Osteoblast (primary cell): ENCODE measurements around the gene MT1G. TPM values are rescaled to one million over a fixed set of nuclear protein-coding genes. Genes with fewer than 3 reads are reported as not detected.
"Not testable (repeated sequence)": the region's sequence is repeated elsewhere in the genome, so short reads cannot be mapped to it uniquely, and the experiment has no call there.

Source experiments
- DNase-seq: peaks from one replicate; pipeline ENCODE4 v3.0.0; 2011; ENCODE audit warnings: low spot score, mixed read lengths; ENCODE audit not compliant: insufficient read length; ENCODE audit errors: missing footprints
- H2AFZ ChIP-seq: 2 replicates; pipeline ENCODE4 v1.6.0; 2011; ENCODE audit warnings: mild to moderate bottlenecking, low read length
- H3K27ac ChIP-seq: 2 replicates; pipeline ENCODE4 v1.5.1; 2011; ENCODE audit warnings: mild to moderate bottlenecking, low read depth, low read length, moderate library complexity
- H3K27me3 ChIP-seq: 2 replicates; pipeline ENCODE4 v1.6.0; 2012; ENCODE audit warnings: mild to moderate bottlenecking, control low read depth, inconsistent platforms, low read length, moderate library complexity; ENCODE audit not compliant: insufficient read depth
- H3K36me3 ChIP-seq: 2 replicates; pipeline ENCODE4 v1.5.1; 2011; ENCODE audit warnings: mild to moderate bottlenecking, low read length, control low read depth, moderate library complexity; ENCODE audit not compliant: insufficient read depth
- H3K4me1 ChIP-seq: 2 replicates; pipeline ENCODE4 v1.5.1; 2011; ENCODE audit warnings: mild to moderate bottlenecking, low read length, control low read depth, moderate library complexity; ENCODE audit not compliant: insufficient read depth
- H3K4me2 ChIP-seq: 2 replicates; pipeline ENCODE4 v1.6.0; 2011; ENCODE audit warnings: mild to moderate bottlenecking, low read length; ENCODE audit not compliant: insufficient read depth
- H3K4me3 ChIP-seq: fragments of 200-600 bp; sonication (generic); 3 replicates; pipeline ENCODE4 v1.5.1; 2012; ENCODE audit warnings: mild to moderate bottlenecking, low read length, inconsistent platforms; ENCODE audit not compliant: insufficient read depth
- H3K79me2 ChIP-seq: 2 replicates; pipeline ENCODE4 v1.6.0; 2012; ENCODE audit warnings: mild to moderate bottlenecking, low read length, control low read depth, inconsistent platforms; ENCODE audit not compliant: insufficient read depth
- H3K9me3 ChIP-seq: 2 replicates; pipeline ENCODE4 v1.5.1; 2011; ENCODE audit warnings: low read depth, low read length, control low read depth
- H4K20me1 ChIP-seq: 2 replicates; pipeline ENCODE4 v1.6.0; 2012; ENCODE audit warnings: mild to moderate bottlenecking, low read length, control low read depth; ENCODE audit not compliant: insufficient read depth
- total RNA-seq: library from RNA; depleted of rRNA; stranded (reverse); fragments of >200 nt; gene quantifications from 2 replicates; pipeline ENCODE4 v1.2.3, GENCODE V29; 2012
- TF ChIP-seq, protein P1 (sequence below): IDR thresholded peaks from 2 replicates; pipeline ENCODE4 v1.5.1; 2011; ENCODE audit warnings: mild to moderate bottlenecking, low read depth, low read length, moderate library complexity; ENCODE audit errors: extremely low read depth

MT1G gene
- total RNA-seq, 1 donor = not detected

DNA sequence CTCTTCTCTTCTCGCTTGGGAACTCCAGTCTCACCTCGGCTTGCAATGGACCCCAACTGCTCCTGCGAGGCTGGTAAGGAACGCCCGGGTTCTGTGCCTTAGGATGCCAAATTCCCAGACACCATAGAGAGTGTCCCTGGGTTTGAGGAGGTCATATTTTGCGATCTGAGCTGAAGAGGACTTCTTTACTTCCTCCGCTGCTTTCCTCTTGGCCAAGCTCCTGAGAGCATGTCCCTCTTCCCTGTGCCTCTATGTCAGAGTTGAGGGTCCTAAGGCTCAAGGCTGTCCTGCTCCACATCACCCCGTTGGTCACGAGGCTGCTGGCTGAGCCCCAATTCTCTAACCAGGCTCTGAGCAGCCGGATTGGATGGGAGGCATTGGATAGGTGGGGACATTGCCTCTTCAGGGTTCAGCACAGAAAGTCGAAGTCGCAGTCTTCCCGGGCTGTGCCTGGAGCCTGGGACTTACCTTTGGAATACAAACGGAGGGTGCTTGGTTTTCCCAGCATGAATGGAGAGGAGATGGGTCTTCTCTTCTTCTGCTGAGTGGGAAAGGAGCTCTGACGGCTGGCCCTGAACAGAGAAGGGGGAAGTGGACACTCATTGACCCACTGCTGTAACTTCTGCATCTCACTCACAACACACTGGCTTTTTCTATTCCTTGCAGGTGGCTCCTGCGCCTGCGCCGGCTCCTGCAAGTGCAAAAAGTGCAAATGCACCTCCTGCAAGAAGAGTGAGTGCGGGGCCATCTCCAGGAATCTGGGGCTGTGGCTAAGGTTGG, 2.2 kb upstream of the MT1G start:
- H2AFZ ChIP-seq = no peak overlapping the region
- H3K79me2 ChIP-seq = no peaks in the 10 kb centered on the region
- no peak for DNase-seq
- H3K27ac ChIP-seq = no peak overlapping the region
- H3K4me3 ChIP-seq = no peak overlapping the region
- H3K4me1 ChIP-seq = peaks cover 4% of the 10 kb centered on the region
- H3K36me3 ChIP-seq = no peaks in the 10 kb centered on the region
- no peak overlapping the region for H3K4me2 ChIP-seq
- H3K27me3 ChIP-seq = peaks cover 50% of the 10 kb centered on the region
- no peaks in the 10 kb centered on the region for H4K20me1 ChIP-seq
- TF ChIP-seq, protein P1, sequence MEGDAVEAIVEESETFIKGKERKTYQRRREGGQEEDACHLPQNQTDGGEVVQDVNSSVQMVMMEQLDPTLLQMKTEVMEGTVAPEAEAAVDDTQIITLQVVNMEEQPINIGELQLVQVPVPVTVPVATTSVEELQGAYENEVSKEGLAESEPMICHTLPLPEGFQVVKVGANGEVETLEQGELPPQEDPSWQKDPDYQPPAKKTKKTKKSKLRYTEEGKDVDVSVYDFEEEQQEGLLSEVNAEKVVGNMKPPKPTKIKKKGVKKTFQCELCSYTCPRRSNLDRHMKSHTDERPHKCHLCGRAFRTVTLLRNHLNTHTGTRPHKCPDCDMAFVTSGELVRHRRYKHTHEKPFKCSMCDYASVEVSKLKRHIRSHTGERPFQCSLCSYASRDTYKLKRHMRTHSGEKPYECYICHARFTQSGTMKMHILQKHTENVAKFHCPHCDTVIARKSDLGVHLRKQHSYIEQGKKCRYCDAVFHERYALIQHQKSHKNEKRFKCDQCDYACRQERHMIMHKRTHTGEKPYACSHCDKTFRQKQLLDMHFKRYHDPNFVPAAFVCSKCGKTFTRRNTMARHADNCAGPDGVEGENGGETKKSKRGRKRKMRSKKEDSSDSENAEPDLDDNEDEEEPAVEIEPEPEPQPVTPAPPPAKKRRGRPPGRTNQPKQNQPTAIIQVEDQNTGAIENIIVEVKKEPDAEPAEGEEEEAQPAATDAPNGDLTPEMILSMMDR = no peak
- H3K9me3 ChIP-seq = no peaks in the 10 kb centered on the region

DNA sequence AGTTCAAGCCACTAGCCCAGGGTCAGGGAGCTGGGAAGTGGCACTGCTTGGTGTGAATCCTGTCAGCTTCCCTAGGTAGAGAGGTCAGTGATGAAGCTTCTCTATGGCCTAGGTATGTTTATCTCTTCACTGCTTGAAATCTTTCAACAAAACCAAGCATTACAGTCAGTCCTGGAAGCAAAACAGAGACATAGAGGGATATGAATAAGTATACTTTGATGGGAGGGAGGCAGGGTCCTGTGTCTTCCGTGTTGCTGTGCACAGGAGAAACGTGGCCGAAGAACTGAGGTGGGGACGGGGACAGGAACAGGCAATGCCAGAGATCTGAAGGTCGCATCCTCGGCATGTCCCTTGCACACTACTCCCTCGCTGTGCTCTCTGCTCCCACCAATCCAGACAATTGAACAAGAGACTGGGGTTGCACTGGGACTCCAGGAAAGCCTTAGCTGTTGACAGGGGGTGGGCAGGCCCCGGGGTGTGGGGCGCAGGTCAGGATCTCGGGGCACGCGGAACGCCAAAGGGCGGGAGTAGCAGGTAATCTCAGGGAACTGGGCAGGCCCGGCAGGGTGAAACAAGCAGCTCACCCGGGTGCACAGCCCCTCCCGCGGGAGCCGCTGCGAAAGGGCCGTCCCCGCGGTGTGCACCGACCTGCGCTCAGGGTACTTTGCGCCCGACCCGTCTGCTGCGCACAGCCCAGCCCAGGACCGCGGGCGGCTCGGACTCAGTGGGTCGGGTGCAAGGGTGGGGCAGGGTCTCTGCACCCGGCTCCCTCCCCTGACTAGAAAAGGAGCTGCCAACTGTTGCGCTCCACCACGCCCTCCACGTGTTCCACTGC, 1.4 kb upstream of the MT1G start, which contains the start of gene MT1H:
Gene MT1H, plus strand, starts transcription at position 810 of the 835 bp plus-strand sequence. CDS start 71 bp downstream, outside the sequence.
- TF ChIP-seq, protein P1 = no peak
- Histone ChIP-seq H2AFZ (no peak within 1 kb of the TSS), H3K4me1 (peaks cover 4% of the 10 kb centered on the region), H3K79me2 (no peaks in the 10 kb centered on the region), H3K4me2 (no peak within 1 kb of the TSS), H3K36me3 (no peaks in the 10 kb centered on the region), H4K20me1 (no peaks in the 10 kb centered on the region), H3K27ac (no peak within 1 kb of the TSS), H3K27me3 (peaks cover 55% of the 10 kb centered on the region), H3K4me3 (no peak within 1 kb of the TSS), H3K9me3 (no peaks in the 10 kb centered on the region)
- DNase-seq = no peak

DNA sequence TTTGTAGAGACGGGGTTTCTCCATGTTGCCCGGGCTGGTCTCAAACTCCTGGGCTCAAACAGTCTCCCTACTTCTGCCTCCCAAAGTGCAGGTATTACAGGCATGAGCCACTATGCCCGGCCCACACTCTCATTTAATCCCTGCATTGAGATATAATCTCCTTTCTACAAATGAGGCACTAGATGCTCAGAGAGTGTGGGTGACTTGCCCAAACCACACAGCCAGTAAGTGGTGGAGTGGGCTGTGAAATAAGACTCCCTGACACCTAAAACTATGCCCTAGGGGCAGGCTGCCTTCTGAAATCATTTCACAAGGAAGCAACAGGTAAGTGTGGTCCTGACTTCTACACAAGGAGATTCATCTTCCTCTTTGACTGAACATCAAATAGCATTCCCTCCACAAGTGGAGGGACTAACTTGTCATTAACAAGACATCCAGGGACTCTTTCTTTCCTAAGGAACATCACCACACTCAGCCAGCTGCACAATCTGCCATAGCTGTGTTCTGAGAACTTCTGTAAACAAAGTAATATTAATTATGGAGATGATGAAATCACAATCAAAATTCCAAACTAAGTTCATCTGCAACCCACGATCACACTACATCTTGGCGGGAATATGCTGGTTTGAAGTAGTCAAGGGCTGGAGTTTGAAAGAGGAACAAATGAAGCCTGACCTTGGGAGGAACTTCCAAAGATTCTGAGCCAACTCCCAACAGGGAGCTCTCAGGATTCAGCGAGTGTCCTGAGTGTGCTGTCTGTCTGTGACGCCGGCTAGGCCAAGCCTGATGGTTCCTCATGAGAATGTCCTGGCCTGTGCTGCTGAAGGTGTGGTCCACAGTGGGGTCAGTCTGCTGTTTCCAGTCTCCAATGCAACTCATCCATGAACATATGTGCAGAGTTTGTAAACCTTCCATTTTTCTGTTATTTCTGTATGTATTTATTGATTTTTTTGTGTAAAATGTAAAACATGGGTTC, 2.3 kb downstream of the MT1G start:
- not testable (repeated sequence) for H3K4me3 ChIP-seq, H3K36me3 ChIP-seq, H3K4me1 ChIP-seq, H2AFZ ChIP-seq, H4K20me1 ChIP-seq, H3K9me3 ChIP-seq, DNase-seq, H3K4me2 ChIP-seq, H3K79me2 ChIP-seq, H3K27ac ChIP-seq
- H3K27me3 ChIP-seq = peaks cover 83% of the 10 kb centered on the region

DNA sequence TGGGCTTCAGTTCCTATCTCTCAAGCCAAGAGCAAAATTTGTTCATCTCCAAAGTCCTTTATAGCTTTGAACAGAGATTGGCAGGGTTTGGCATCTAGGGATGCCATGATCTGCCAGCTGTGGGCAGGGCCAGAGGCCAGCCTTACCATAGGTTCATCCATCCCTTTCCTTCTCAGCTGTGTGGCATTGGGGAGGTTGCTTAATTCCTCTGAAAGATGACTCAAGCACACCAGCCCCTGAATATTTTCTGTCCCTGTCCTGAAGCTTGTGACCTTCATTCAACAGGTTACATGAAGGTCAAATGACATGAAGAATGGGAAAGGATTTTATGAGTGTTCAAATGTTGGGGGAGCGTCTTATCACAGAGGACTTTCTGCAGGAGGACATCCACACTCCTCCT, 3.4 kb downstream of the MT1G start:
- Histone ChIP-seq H3K4me1 (peaks cover 4% of the 10 kb centered on the region), H3K27ac (no peak overlapping the region), H3K9me3 (no peaks in the 10 kb centered on the region), H4K20me1 (no peaks in the 10 kb centered on the region), H3K27me3 (peaks cover 84% of the 10 kb centered on the region), H2AFZ (no peak overlapping the region), H3K4me2 (no peak overlapping the region), H3K79me2 (no peaks in the 10 kb centered on the region), H3K4me3 (no peak overlapping the region), H3K36me3 (no peaks in the 10 kb centered on the region)
- DNase-seq = no peak
- TF ChIP-seq, protein P1 = no peak
